Body of pancreas (tissue), 4 donors: Measurements from ENCODE around the gene PEDS1.

ENCODE experiments used
- POLR2A ChIP-seq, 3 donors: fragments of 450-650 bp; IDR thresholded peaks; one replicate each; pipeline ENCODE4 v1.6.1; 2016; ENCODE audit warnings: antibody characterized with exemption in 3 of 3, mild to moderate bottlenecking in 2 of 3
- TF ChIP-seq, protein P1 (sequence below), 7 experiments: fragments of 450-650 bp in 4 of 7; fragments of 200-600 bp in 3 of 7; sonication (generic) in 3 of 7; IDR thresholded peaks; one replicate each; pipeline ENCODE4 v1.5.1; 2016 to 2019; ENCODE audit warnings: antibody characterized with exemption in 7 of 7

DNA sequence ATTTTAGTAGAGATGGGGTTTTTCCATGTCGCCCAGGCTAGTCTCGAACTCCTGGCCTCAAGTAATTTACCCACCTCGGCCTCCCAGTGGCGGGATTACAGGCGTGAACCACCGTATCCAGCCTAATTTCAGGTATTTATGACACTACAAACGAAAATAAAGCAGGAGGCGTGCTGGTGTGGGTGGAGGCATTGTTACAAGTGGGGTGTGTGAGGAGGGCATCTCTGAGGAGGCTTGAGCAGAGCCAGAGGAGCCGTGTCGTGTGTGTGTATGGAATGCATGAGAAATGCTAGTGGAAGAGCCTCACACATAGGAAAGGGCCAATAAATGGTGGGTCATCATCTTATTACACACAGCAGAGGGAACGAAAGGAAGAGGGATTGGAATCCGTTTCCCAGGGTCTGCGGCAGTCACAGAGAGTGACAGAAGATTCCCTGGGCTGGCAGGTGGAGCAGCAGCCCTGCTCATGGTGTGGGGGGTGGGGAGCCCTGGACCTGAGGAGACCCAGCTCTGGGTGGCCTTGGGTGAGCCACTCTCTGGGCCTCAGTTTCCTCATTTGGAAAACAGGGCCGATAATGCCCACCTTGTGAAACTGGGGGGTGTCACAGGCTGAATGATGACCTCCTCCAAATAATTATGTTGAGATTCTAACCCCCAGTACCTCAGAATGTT is 17.2 kb upstream of the PEDS1 start:
- TF ChIP-seq, protein P1, sequence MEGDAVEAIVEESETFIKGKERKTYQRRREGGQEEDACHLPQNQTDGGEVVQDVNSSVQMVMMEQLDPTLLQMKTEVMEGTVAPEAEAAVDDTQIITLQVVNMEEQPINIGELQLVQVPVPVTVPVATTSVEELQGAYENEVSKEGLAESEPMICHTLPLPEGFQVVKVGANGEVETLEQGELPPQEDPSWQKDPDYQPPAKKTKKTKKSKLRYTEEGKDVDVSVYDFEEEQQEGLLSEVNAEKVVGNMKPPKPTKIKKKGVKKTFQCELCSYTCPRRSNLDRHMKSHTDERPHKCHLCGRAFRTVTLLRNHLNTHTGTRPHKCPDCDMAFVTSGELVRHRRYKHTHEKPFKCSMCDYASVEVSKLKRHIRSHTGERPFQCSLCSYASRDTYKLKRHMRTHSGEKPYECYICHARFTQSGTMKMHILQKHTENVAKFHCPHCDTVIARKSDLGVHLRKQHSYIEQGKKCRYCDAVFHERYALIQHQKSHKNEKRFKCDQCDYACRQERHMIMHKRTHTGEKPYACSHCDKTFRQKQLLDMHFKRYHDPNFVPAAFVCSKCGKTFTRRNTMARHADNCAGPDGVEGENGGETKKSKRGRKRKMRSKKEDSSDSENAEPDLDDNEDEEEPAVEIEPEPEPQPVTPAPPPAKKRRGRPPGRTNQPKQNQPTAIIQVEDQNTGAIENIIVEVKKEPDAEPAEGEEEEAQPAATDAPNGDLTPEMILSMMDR (IDR thresholded peaks at IDR 0.05) = no peak
- no peak for TF ChIP-seq POLR2A (IDR thresholded peaks at IDR 0.05)
